ES-I3 (cell line): Measurements from ENCODE around the gene PUM2.
"Not testable (repeated sequence)": the region's sequence is repeated elsewhere in the genome, so short reads cannot be mapped to it uniquely, and the experiment has no call there.

Experiments
- H3K36me3 ChIP-seq: 2 replicates; pipeline ENCODE4 v1.6.1; 2013; ENCODE audit warnings: mild to moderate bottlenecking, low read length, control low read depth, moderate library complexity; ENCODE audit not compliant: insufficient read depth
- H3K4me1 ChIP-seq: 2 replicates; pipeline ENCODE4 v1.6.1; 2013; ENCODE audit warnings: mild to moderate bottlenecking, control low read depth, low read length; ENCODE audit not compliant: insufficient read depth
- H3K9ac ChIP-seq: 2 replicates; pipeline ENCODE4 v1.6.1; 2013; ENCODE audit warnings: low read depth, mild to moderate bottlenecking, low read length, moderate library complexity
- H3K9me3 ChIP-seq: 2 replicates; pipeline ENCODE4 v1.6.1; 2013; ENCODE audit warnings: mild to moderate bottlenecking, low read length, moderate library complexity; ENCODE audit not compliant: control insufficient read depth, insufficient read depth

PUM2 gene

GRCh38 chr2:20268317-20268716, 82.3 kb downstream of the PUM2 start:
- H3K4me1 ChIP-seq, H3K9ac ChIP-seq, H3K9me3 ChIP-seq, H3K36me3 ChIP-seq: not testable (repeated sequence)

- Histone ChIP-seq H3K36me3 (no peaks in the 10 kb centered on the region), H3K9me3 (no peaks in the 10 kb centered on the region), H3K9ac (no peak overlapping the region), H3K4me1 (no peaks in the 10 kb centered on the region)
Measured at GRCh38 chr2:20267529-20267928, 83.1 kb downstream of the PUM2 start.

GRCh38 chr2:20264629-20265028, 86.0 kb downstream of the PUM2 start:
- H3K9ac ChIP-seq = no peak overlapping the region
- no peaks in the 10 kb centered on the region for H3K9me3 ChIP-seq
- H3K4me1 ChIP-seq = no peaks in the 10 kb centered on the region
- peaks cover 4% of the 10 kb centered on the region; the same call in 1 of the 2 replicates for H3K36me3 ChIP-seq

GRCh38 chr2:20257411-20257810, 93.2 kb downstream of the PUM2 start:
- Histone ChIP-seq H3K4me1 (no peaks in the 10 kb centered on the region), H3K9ac (no peak overlapping the region), H3K36me3 (peaks cover 16% of the 10 kb centered on the region), H3K9me3 (no peaks in the 10 kb centered on the region)

- no peak overlapping the region for H3K9ac ChIP-seq
- H3K36me3 ChIP-seq = peaks cover 17% of the 10 kb centered on the region
- no peaks in the 10 kb centered on the region for H3K4me1 ChIP-seq
- no peaks in the 10 kb centered on the region for H3K9me3 ChIP-seq
Measured at GRCh38 chr2:20254731-20255130, 95.9 kb downstream of the PUM2 start.

- Histone ChIP-seq H3K36me3 (peaks cover 17% of the 10 kb centered on the region), H3K4me1 (no peaks in the 10 kb centered on the region), H3K9ac (no peak overlapping the region), H3K9me3 (no peaks in the 10 kb centered on the region)
Measured at GRCh38 chr2:20250436-20250835, 100.2 kb downstream of the PUM2 start.

GRCh38 chr2:20249170-20249569, 101.5 kb downstream of the PUM2 start:
- Histone ChIP-seq H3K9me3 (no peaks in the 10 kb centered on the region), H3K36me3 (peaks cover 13% of the 10 kb centered on the region; the same call in 1 of the 2 replicates), H3K9ac (no peak overlapping the region), H3K4me1 (no peaks in the 10 kb centered on the region)

- no peaks in the 10 kb centered on the region; the same call in 1 of the 2 replicates for H3K4me1 ChIP-seq
- H3K9ac ChIP-seq = no peak overlapping the region
- H3K9me3 ChIP-seq = no peaks in the 10 kb centered on the region
- H3K36me3 ChIP-seq = 0 out of 2 replicates have a peak, but pooled peaks cover 5% of the 10 kb centered on the region
Measured at GRCh38 chr2:20247084-20247483, 103.6 kb downstream of the PUM2 start.

- H3K9me3 ChIP-seq, H3K4me1 ChIP-seq, H3K36me3 ChIP-seq, H3K9ac ChIP-seq: not testable (repeated sequence)
Measured at GRCh38 chr2:20243637-20244036, 107.0 kb downstream of the PUM2 start.

GRCh38 chr2:20242727-20243377, 107.8 kb downstream of the PUM2 start:
- H3K4me1 ChIP-seq = no peaks in the 10 kb centered on the region; the same call in 1 of the 2 replicates
- H3K36me3 ChIP-seq = no peaks in the 10 kb centered on the region
- H3K9ac ChIP-seq = no peak overlapping the region
- H3K9me3 ChIP-seq = no peaks in the 10 kb centered on the region

GRCh38 chr2:20241973-20242726, 108.5 kb downstream of the PUM2 start:
- Histone ChIP-seq H3K36me3 (no peaks in the 10 kb centered on the region), H3K9ac (no peak overlapping the region), H3K4me1 (no peaks in the 10 kb centered on the region; the same call in 1 of the 2 replicates), H3K9me3 (no peaks in the 10 kb centered on the region)

- H3K36me3 ChIP-seq, H3K9me3 ChIP-seq, H3K9ac ChIP-seq, H3K4me1 ChIP-seq: not testable (repeated sequence)
Measured at GRCh38 chr2:20240291-20240690, 110.4 kb downstream of the PUM2 start.

GRCh38 chr2:20236496-20236895, 114.1 kb downstream of the PUM2 start:
- no peaks in the 10 kb centered on the region for H3K9me3 ChIP-seq
- no peaks in the 10 kb centered on the region for H3K36me3 ChIP-seq
- peaks cover 20% of the 10 kb centered on the region for H3K4me1 ChIP-seq
- no peak overlapping the region for H3K9ac ChIP-seq

GRCh38 chr2:20235655-20236305, 114.9 kb downstream of the PUM2 start:
- H3K36me3 ChIP-seq = no peaks in the 10 kb centered on the region
- H3K9ac ChIP-seq = no peak overlapping the region
- no peaks in the 10 kb centered on the region for H3K9me3 ChIP-seq
- peaks cover 27% of the 10 kb centered on the region for H3K4me1 ChIP-seq

GRCh38 chr2:20234597-20234996, 116.0 kb downstream of the PUM2 start:
- H3K4me1 ChIP-seq = peaks cover 27% of the 10 kb centered on the region
- not testable (repeated sequence) for H3K9ac ChIP-seq, H3K9me3 ChIP-seq, H3K36me3 ChIP-seq
